Measurements from ENCODE around the gene GLRX5.

GLRX5 gene

DNA sequence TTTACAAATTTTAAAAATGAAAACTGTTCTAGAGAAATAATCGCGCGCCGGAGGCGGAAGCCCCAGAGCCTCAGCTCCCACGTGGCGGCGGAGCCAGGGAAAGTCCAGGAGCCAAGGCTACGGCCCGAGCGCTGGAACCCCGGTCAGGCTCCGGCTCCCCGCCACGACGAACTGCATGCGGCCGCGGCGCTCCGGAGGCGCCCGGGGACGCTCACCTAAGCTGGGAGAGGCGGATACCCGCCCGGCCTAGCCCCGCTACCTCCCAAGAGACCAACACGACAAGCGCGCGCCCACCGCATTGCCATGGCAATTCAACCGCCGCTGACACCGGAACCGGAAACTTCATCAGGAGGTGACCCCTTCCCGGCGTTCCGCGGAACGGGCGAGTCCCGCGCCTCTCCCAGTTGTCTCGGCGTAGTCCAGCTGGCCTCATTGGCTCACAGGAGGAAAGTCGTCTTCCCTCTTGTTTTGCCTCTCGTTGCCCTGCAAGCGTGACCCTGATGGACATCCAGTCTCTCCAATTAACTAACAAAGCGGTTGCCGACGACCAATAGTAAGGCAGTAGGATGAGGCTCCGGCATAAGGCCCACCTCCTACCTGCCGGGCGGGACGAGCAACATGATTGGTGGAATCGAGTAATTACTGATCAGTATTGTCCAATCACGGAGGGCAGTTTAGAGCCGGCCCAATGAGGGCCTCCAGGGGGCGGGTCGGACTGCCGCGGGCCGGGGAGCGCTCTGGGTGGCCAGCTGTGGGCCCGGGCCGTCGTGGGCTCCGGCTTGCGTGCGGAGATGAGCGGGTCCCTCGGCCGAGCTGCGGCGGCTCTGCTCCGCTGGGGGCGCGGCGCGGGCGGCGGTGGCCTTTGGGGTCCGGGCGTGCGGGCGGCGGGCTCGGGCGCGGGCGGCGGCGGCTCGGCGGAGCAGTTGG is at the start of gene GLRX5:
GLRX5 (plus strand) TSS at position 752 of the 927 bp plus-strand sequence; CDS start at position 792, 40 bp downstream.
- peaks cover 27 to 32% of the 10 kb centered on the region in 2 donors for H3K4me1 ChIP-seq (ENCODE audit: control insufficient read depth in 2 of 2, insufficient read depth in 2 of 2, low read length in 2 of 2)

DNA sequence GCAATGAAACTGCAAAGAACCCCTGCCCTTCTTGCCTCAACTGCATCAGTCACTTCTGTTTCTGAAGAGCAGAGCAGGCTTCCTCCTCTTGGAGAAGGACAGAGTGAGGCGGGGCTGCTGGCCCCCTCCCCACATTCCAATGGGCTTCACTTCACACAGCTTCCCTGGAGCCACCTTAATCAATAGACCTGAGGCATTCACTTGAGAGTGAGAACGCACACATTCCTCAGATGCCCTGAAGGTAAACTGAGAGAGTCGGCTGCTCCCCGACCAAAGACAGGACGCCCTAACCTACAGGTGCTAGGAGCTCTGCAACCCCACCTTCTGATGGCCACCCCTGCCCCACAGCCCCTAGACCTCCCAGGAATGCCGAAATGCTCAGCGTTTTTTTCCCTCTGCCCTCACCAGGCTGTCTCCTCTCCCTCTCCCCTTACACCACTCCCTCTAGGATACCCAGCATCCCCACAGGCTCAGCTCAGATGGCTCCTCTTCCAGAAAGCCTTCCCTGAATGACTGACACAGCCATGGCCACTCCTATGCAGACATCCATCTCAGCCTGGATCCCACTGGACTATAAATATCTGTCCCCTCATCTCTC is 49.5 kb upstream of the GLRX5 start:
- no peak overlapping the region for H3K27ac ChIP-seq (ENCODE audit: low read depth in 2 of 2, low read length in 2 of 2)
- no peaks in the 10 kb centered on the region for H3K36me3 ChIP-seq (ENCODE audit: control insufficient read depth in 2 of 2, insufficient read depth in 2 of 2, low read length in 2 of 2)
- H3K4me3 ChIP-seq (ENCODE audit: low read length in 2 of 2) = no peak overlapping the region
- H3K9ac ChIP-seq (ENCODE audit: low read depth in 1 of 2, low read length in 2 of 2) = no peak overlapping the region
- no peaks in the 10 kb centered on the region for H3K27me3 ChIP-seq (ENCODE audit: control insufficient read depth in 2 of 2, insufficient read depth in 2 of 2, low read length in 2 of 2)
- no peaks in the 10 kb centered on the region for H3K9me3 ChIP-seq (ENCODE audit: control insufficient read depth in 2 of 2, low read length in 2 of 2)
- peaks cover 50 to 64% of the 10 kb centered on the region in 2 donors for H3K4me1 ChIP-seq (ENCODE audit: control insufficient read depth in 2 of 2, insufficient read depth in 2 of 2, low read length in 2 of 2)

More for the DNA sequence above, at the start of gene GLRX5:
- peak within 1 kb of the TSS; percentile 77 to 87 for H3K4me3 ChIP-seq (ENCODE audit: low read length in 2 of 2)
- H3K27ac ChIP-seq (ENCODE audit: low read depth in 2 of 2, low read length in 2 of 2) = peak within 1 kb of the TSS; percentile 85 to 90
- no peaks in the 10 kb centered on the region for H3K9me3 ChIP-seq (ENCODE audit: control insufficient read depth in 2 of 2, low read length in 2 of 2)
- peak within 1 kb of the TSS; percentile 71 to 85 for H3K9ac ChIP-seq (ENCODE audit: low read depth in 1 of 2, low read length in 2 of 2)
- peaks cover 4 to 7% of the 10 kb centered on the region in 2 donors for H3K36me3 ChIP-seq (ENCODE audit: control insufficient read depth in 2 of 2, insufficient read depth in 2 of 2, low read length in 2 of 2)
- no peaks in the 10 kb centered on the region for H3K27me3 ChIP-seq (ENCODE audit: control insufficient read depth in 2 of 2, insufficient read depth in 2 of 2, low read length in 2 of 2)

DNA sequence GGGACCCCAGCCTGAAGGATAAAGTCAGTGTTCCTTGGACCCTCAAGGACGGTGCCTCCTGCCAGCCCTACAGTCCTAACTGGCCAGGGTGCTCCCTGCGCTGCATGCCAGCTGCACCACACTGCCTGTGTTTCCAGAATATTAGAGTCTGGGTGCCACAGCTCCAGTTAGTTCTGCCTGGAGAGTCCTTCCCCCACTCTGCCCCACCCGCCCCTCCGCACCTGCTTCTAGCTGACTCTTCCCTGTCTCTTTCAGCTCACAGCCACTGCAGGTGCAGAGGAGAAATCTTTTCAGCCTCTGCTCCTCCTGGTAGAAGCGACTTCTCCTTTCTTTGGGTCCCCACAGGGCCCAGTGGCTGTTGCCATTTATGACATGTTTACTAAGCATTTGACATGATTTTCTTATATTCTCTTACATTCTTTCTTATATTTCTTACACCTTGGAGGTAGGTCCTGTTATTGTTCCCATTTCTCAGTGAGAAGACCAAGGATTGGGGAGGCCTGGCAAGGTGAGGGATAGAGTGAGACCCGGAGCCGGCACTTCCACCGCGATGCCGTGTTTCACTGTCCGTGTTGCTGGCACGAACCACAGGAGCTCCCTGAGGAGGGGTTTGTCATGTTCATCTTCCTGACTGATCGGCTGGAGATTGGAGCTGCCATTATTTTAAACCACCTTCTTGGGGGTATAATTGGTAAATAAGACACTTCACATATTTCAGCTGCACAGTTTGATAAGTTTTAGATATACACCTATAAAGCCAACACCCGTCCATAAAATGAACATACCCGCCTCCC is 47.8 kb upstream of the GLRX5 start:
- no peaks in the 10 kb centered on the region for H3K9me3 ChIP-seq (ENCODE audit: control insufficient read depth in 2 of 2, low read length in 2 of 2)
- H3K4me1 ChIP-seq (ENCODE audit: control insufficient read depth in 2 of 2, insufficient read depth in 2 of 2, low read length in 2 of 2) = peaks cover 54 to 67% of the 10 kb centered on the region in 2 donors
- no peaks in the 10 kb centered on the region for H3K36me3 ChIP-seq (ENCODE audit: control insufficient read depth in 2 of 2, insufficient read depth in 2 of 2, low read length in 2 of 2)
- no peaks in the 10 kb centered on the region for H3K27me3 ChIP-seq (ENCODE audit: control insufficient read depth in 2 of 2, insufficient read depth in 2 of 2, low read length in 2 of 2)
- peak overlapping the region in 1 of 2 donors; percentile 10 for H3K9ac ChIP-seq (ENCODE audit: low read depth in 1 of 2, low read length in 2 of 2)
- peak overlapping the region; percentile 3 to 20 for H3K4me3 ChIP-seq (ENCODE audit: low read length in 2 of 2)
- H3K27ac ChIP-seq (ENCODE audit: low read depth in 2 of 2, low read length in 2 of 2) = peak overlapping the region; percentile 17 to 61

DNA sequence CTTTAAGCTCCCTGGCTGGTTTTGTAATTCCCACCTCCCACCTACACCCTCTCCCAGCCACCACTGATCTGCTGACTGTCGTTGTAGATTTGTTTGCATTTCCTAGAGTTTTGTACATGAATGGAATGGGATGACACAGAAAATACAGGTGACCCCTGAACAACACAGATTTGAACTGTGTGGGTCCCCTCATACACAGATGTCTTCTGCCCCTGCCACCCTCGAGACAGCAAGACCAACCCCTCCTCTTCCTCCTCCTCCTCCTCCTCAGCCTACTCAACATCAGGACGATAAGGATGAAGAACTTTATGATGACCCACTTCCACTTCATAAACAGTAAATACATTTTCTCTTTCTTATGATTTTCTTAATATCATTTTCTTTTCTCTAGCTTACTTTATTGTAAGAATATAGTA is 47.2 kb upstream of the GLRX5 start:
- Histone ChIP-seq H3K27me3 (ENCODE audit: control insufficient read depth in 2 of 2, insufficient read depth in 2 of 2, low read length in 2 of 2) (no peaks in the 10 kb centered on the region), H3K9ac (ENCODE audit: low read depth in 1 of 2, low read length in 2 of 2) (no peak overlapping the region), H3K9me3 (ENCODE audit: control insufficient read depth in 2 of 2, low read length in 2 of 2) (no peaks in the 10 kb centered on the region), H3K4me3 (ENCODE audit: low read length in 2 of 2) (peak overlapping the region; percentile 3 to 20), H3K4me1 (ENCODE audit: control insufficient read depth in 2 of 2, insufficient read depth in 2 of 2, low read length in 2 of 2) (peaks cover 54 to 63% of the 10 kb centered on the region in 2 donors), H3K27ac (ENCODE audit: low read depth in 2 of 2, low read length in 2 of 2) (peak overlapping the region in 1 of 2 donors; percentile 17), H3K36me3 (ENCODE audit: control insufficient read depth in 2 of 2, insufficient read depth in 2 of 2, low read length in 2 of 2) (no peaks in the 10 kb centered on the region)

DNA sequence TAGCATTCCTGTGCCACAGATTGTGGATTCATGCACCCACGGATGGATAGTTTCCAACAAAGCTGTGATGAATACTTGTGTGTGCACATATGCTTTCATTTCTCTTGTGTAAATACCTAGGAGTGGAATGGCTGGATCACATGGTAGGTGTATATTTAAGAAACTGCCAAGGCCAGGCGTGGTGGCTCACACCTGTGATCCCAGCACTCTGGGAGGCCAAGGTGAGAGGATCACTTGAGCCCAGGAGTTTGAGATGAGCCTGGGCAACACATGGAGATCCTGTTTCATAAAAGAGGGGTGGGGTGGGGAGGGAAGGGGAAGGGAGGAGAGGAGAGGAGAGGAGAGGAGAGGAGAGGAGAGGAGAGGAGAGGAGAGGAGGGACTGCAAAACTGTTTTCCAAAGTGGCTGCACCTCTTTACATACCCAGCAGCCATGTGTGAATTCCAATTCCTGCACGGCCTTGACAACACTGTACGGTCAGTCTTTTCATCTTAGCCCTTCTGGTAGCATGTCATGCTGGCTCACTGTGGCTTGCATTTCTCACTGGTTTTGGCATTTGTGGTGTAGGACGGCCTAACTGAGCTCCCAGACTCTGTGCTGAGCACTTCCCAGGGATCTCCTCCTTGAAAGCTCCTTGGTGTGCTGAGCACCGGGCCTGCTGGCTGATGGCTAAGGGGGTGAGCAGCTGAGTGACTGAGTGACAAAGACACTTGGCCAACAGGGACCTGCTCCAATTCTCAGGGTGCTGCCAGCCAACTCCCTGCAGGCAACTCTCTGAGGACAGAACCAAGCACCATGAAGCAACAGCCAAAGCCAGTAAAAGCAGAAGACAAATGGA is 46.3 kb upstream of the GLRX5 start:
- Histone ChIP-seq H3K4me3 (ENCODE audit: low read length in 2 of 2) (no peak overlapping the region), H3K9ac (ENCODE audit: low read depth in 1 of 2, low read length in 2 of 2) (no peak overlapping the region), H3K27ac (ENCODE audit: low read depth in 2 of 2, low read length in 2 of 2) (peak overlapping the region; percentile 11 to 79), H3K9me3 (ENCODE audit: control insufficient read depth in 2 of 2, low read length in 2 of 2) (no peaks in the 10 kb centered on the region), H3K36me3 (ENCODE audit: control insufficient read depth in 2 of 2, insufficient read depth in 2 of 2, low read length in 2 of 2) (no peaks in the 10 kb centered on the region), H3K4me1 (ENCODE audit: control insufficient read depth in 2 of 2, insufficient read depth in 2 of 2, low read length in 2 of 2) (peaks cover 45 to 54% of the 10 kb centered on the region in 2 donors), H3K27me3 (ENCODE audit: control insufficient read depth in 2 of 2, insufficient read depth in 2 of 2, low read length in 2 of 2) (no peaks in the 10 kb centered on the region)

DNA sequence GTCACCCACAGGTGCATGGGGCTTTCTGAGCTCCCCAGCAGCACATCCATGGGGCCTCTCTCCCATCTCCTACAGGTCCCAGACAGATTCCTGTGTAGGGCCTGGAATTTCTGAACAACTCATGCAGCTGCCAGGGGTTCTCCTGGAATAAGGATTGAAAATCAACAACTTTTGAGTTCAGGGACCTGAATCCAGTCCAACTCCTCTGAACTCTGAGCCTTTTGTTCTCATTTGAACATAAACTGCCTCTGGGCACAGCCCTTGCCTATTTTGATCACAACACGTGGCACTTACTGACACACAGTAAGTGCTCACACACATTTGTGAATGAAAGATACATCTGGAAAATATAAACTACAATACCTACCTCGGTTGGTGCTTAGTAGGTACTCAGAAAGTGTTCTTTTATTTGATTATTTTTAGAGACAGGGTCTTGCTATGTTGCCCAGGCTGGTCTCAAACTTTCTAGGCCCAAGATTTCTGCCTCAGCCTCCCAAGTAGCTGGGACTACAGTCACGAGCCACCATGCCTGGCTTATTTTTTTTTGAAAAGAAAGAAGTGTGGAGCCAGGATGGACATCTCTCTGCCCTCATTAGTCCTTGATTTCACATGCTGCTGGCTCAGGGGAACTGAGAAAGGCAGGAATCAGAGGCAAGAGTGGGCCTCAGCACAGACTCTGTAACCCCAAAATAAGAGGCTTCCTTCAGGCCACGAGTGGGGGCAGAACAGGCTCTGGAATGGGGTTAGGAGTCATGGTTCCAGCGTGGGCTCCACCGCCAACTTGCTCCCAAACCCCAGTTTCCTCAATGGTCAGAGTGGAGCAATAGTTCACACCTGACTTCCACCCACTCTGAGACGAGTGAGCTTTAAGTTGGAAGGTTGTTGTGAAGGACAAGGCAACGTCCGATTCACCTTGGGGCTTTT is 45.4 kb upstream of the GLRX5 start:
- H3K27ac ChIP-seq (ENCODE audit: low read depth in 2 of 2, low read length in 2 of 2) = peak overlapping the region; percentile 76 to 79
- H3K9me3 ChIP-seq (ENCODE audit: control insufficient read depth in 2 of 2, low read length in 2 of 2) = no peaks in the 10 kb centered on the region
- peak overlapping the region in 1 of 2 donors; percentile 17 for H3K9ac ChIP-seq (ENCODE audit: low read depth in 1 of 2, low read length in 2 of 2)
- no peak overlapping the region for H3K4me3 ChIP-seq (ENCODE audit: low read length in 2 of 2)
- H3K27me3 ChIP-seq (ENCODE audit: control insufficient read depth in 2 of 2, insufficient read depth in 2 of 2, low read length in 2 of 2) = no peaks in the 10 kb centered on the region
- no peaks in the 10 kb centered on the region for H3K36me3 ChIP-seq (ENCODE audit: control insufficient read depth in 2 of 2, insufficient read depth in 2 of 2, low read length in 2 of 2)
- H3K4me1 ChIP-seq (ENCODE audit: control insufficient read depth in 2 of 2, insufficient read depth in 2 of 2, low read length in 2 of 2) = peaks cover 40 to 49% of the 10 kb centered on the region in 2 donors

DNA sequence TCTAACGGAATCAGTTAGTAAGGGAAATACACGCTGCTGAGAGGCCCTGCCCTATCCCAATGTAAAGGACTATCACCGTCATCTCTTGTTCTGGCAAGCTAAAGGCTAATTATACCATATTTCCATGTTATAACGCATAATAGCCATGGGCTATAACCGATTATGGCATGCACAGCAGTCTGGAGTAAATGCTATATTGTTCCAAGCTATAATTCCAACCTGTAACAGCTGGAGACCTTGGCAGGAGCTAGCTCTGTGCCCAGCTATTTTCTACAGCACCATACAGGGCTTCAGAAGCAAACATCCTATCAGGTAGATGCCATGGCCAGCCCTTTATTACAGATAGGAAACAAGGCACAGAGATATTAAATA is 44.7 kb upstream of the GLRX5 start:
- Histone ChIP-seq H3K4me3 (ENCODE audit: low read length in 2 of 2) (no peak overlapping the region), H3K9ac (ENCODE audit: low read depth in 1 of 2, low read length in 2 of 2) (no peak overlapping the region), H3K36me3 (ENCODE audit: control insufficient read depth in 2 of 2, insufficient read depth in 2 of 2, low read length in 2 of 2) (no peaks in the 10 kb centered on the region), H3K4me1 (ENCODE audit: control insufficient read depth in 2 of 2, insufficient read depth in 2 of 2, low read length in 2 of 2) (peaks cover 40 to 52% of the 10 kb centered on the region in 2 donors), H3K27ac (ENCODE audit: low read depth in 2 of 2, low read length in 2 of 2) (peak overlapping the region; percentile 76 to 79), H3K9me3 (ENCODE audit: control insufficient read depth in 2 of 2, low read length in 2 of 2) (no peaks in the 10 kb centered on the region), H3K27me3 (ENCODE audit: control insufficient read depth in 2 of 2, insufficient read depth in 2 of 2, low read length in 2 of 2) (no peaks in the 10 kb centered on the region)

DNA sequence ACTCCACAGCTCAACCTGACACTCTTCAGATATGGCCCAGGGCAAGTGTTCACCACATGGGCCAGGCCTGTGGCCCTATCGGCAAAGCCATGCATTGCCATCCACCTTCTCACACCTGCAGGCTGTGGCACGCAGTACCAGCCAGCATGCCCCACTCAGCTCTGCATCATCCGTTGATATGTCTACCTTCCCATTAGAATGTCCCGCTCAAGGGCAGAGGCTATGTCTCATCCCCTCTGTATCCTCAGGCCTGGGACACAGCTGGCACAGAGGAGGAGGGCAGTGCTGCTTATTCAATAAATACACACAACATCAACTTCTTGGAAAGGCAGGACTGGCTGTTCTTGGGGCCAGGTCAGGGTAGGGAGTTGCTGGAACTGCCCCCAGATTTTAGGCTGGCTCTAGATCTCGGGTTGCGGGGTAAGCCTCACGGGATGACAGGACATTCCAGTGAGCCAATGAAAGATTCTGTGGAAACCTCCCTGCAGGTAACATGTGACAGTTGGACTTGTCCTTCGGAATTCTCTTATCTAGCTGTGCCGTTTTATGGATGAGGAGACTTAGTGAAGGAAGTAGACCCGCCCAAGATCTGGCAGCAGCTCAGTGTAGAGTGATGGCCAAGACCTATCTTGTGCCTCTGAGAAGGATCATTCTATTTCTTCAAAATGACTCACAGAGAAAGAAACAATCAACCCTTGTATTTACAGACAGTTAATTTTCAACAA is 44.0 kb upstream of the GLRX5 start:
- Histone ChIP-seq H3K27ac (ENCODE audit: low read depth in 2 of 2, low read length in 2 of 2) (peak overlapping the region; percentile 76 to 79), H3K9me3 (ENCODE audit: control insufficient read depth in 2 of 2, low read length in 2 of 2) (no peaks in the 10 kb centered on the region), H3K27me3 (ENCODE audit: control insufficient read depth in 2 of 2, insufficient read depth in 2 of 2, low read length in 2 of 2) (no peaks in the 10 kb centered on the region), H3K4me1 (ENCODE audit: control insufficient read depth in 2 of 2, insufficient read depth in 2 of 2, low read length in 2 of 2) (peaks cover 47 to 56% of the 10 kb centered on the region in 2 donors), H3K36me3 (ENCODE audit: control insufficient read depth in 2 of 2, insufficient read depth in 2 of 2, low read length in 2 of 2) (no peaks in the 10 kb centered on the region), H3K4me3 (ENCODE audit: low read length in 2 of 2) (no peak overlapping the region), H3K9ac (ENCODE audit: low read depth in 1 of 2, low read length in 2 of 2) (peak overlapping the region; percentile 4 to 27)
